ENCODE measurements around the gene NT5C1A. TPM values are rescaled to one million over a fixed set of nuclear protein-coding genes. Genes with fewer than 3 reads are reported as not detected.

NT5C1A gene
- total and polyA plus RNA-seq, 7 donors, result 0.06 TPM; not detected in 6

DNA sequence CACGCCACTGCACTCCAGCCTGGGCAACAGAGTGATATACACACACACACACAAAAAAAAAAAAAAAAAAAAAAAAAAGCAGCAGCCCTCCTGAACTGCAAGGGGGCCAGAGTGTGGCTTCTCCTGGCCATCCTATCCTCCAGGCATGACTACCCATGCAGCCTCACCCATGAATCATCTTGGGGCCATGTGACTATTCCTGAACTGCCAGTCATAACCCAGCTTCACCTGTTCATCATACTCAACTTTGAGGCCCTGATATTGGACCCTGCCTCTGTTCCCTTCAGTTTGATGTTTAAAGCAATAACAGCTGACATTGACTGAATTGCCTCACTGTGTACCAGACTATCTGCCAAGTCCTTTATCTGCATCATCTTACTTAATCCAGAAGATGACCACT is 22.1 kb upstream of the NT5C1A start:
- DNase-seq, result no peak
- WGBS, 2 donors, result 94% methylated on average over 1 of the region's 1 CpG
- peaks cover 0 to 21% (median 18%) of the 10 kb centered on the region in 4 donors for H3K4me1 ChIP-seq
- no peak for TF ChIP-seq EP300 (IDR thresholded peaks at IDR 0.05)
- TF ChIP-seq, protein P1, sequence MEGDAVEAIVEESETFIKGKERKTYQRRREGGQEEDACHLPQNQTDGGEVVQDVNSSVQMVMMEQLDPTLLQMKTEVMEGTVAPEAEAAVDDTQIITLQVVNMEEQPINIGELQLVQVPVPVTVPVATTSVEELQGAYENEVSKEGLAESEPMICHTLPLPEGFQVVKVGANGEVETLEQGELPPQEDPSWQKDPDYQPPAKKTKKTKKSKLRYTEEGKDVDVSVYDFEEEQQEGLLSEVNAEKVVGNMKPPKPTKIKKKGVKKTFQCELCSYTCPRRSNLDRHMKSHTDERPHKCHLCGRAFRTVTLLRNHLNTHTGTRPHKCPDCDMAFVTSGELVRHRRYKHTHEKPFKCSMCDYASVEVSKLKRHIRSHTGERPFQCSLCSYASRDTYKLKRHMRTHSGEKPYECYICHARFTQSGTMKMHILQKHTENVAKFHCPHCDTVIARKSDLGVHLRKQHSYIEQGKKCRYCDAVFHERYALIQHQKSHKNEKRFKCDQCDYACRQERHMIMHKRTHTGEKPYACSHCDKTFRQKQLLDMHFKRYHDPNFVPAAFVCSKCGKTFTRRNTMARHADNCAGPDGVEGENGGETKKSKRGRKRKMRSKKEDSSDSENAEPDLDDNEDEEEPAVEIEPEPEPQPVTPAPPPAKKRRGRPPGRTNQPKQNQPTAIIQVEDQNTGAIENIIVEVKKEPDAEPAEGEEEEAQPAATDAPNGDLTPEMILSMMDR (IDR thresholded peaks at IDR 0.05), result no peak
- TF ChIP-seq POLR2A (IDR thresholded peaks at IDR 0.05), result no peak
- no peak for TF ChIP-seq POLR2AphosphoS5 (IDR thresholded peaks at IDR 0.05)
- H3K36me3 ChIP-seq, result no peaks in the 10 kb centered on the region
- H3K9me3 ChIP-seq, result no peaks in the 10 kb centered on the region
- intact Hi-C loops (cut with DNase I), result no loop called here
- H3K4me3 ChIP-seq, result no peak overlapping the region
- H3K27me3 ChIP-seq, result peaks cover 30 to 42% (median 42%) of the 10 kb centered on the region in 3 donors
- H3K27ac ChIP-seq, result no peak overlapping the region

DNA sequence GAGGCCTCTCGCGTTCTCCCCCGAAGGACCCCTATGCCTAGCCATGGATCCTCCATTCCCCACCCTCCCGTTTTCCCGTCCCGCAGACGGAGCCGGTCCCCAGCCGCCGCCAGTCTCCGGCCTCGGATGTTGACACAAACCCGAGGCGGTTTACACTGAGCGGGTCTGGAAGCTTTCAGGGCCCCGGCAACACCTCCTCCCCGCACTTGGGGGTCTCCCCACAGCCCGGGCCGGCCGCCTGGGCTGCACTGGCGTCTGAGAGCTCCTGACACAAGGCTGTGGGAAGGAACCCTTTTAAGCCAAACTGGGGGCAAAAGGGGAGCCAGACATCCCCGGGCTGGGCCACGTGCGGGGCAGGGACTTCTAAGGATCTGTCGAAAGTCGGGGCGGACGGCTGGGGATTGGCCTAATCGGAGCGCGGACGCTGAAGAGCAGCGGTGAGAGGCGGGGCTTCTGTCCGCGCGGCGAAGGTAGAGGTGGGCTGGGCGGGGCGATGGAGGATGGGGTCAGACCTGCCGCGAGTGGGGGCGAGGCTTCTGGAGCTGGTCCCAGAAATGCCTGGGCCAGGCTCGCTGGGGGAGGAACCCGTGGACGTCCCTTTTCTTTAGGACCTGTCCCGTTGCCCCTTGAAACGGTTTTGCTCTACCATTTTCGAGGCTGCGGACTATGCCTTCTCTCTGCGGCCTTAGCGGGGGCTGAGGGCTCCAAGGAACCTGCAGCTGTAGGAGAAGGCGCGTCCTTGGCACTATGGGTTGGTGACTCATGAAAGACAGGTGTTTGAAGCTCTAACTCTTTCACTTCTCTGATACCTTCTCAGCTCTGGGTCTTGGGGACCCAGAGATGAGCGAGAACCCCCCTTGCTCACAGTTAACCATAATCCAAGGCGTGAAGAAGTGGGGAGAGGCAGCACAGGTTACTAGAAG is 20.5 kb upstream of the NT5C1A start:
- Histone ChIP-seq H3K4me3 (peak overlapping the region in 3 of 4 donors; percentile 26 to 45 (median 45)), H3K36me3 (no peaks in the 10 kb centered on the region), H3K9me3 (no peaks in the 10 kb centered on the region), H3K27me3 (peaks cover 30 to 54% (median 45%) of the 10 kb centered on the region in 3 donors), H3K27ac (no peak overlapping the region), H3K4me1 (peaks cover 0 to 21% (median 18%) of the 10 kb centered on the region in 4 donors)
- TF ChIP-seq POLR2AphosphoS5 (IDR thresholded peaks at IDR 0.05) (no peak), POLR2A (IDR thresholded peaks at IDR 0.05) (no peak), EP300 (IDR thresholded peaks at IDR 0.05) (no peak)
- TF ChIP-seq, protein P1 (IDR thresholded peaks at IDR 0.05), result no peak
- WGBS, 2 donors, result 8 to 11% methylated on average over 56 of the region's 56 CpGs
- no peak for DNase-seq
- intact Hi-C loops (cut with DNase I), result no loop called here

DNA sequence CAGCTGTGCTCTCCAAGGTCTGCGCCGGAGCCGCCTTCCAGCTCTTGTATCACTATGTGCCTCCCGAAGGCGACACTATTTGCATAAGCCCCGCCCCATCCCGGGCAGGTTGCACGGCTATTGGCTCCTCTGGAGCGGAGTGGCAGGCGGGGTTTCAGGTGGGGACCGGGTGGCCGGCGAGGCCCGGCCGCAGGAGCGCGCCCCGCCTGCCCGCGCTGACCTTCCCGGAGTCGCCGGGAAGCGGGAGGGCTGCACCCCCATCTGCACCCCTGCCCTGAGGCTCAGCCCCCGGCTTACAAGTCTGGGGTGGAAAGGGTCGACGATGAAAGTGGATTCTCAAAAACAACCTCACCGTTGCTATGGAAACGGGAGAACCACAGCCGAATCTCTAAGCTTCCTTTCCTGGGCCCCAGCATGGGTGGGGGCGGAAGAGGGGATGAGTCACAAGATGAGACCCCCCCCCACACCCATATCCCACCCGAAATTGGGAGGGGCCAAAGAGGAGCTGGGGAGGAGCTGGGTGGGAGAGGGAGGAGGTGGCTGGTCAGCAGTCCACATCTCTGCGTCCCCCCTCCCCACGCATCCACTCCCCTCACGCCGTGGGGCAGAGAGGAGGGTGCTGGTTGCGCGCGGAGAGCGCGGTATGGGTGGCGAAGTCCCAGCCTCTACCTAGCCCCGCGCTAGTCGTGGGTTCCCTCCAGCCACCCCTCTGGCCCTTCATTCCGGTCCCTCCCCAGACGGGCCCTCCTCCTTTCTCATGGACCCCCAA is 19.7 kb upstream of the NT5C1A start, which contains the start of gene HPCAL4:
TSS of gene HPCAL4 (minus strand) at position 51 of the 769 bp plus-strand sequence. CDS start 6,830 bp downstream, outside the sequence.
- Histone ChIP-seq H3K27me3 (peaks cover 30 to 62% (median 45%) of the 10 kb centered on the region in 3 donors), H3K9me3 (no peaks in the 10 kb centered on the region), H3K36me3 (no peaks in the 10 kb centered on the region), H3K4me3 (peak within 1 kb of the TSS in 3 of 4 donors; percentile 26 to 45 (median 45)), H3K4me1 (peaks cover 0 to 21% (median 18%) of the 10 kb centered on the region in 4 donors), H3K27ac (no peak within 1 kb of the TSS)
- peak; percentile 89 for DNase-seq
- WGBS, 2 donors, result 6 to 7% methylated on average over 47 of the region's 47 CpGs
- intact Hi-C loops (cut with DNase I), result no loop called here
- TF ChIP-seq EP300 (IDR thresholded peaks at IDR 0.05), result no peak
- peak in 1 of 4 donors; percentile 43 for TF ChIP-seq POLR2AphosphoS5 (IDR thresholded peaks at IDR 0.05)

DNA sequence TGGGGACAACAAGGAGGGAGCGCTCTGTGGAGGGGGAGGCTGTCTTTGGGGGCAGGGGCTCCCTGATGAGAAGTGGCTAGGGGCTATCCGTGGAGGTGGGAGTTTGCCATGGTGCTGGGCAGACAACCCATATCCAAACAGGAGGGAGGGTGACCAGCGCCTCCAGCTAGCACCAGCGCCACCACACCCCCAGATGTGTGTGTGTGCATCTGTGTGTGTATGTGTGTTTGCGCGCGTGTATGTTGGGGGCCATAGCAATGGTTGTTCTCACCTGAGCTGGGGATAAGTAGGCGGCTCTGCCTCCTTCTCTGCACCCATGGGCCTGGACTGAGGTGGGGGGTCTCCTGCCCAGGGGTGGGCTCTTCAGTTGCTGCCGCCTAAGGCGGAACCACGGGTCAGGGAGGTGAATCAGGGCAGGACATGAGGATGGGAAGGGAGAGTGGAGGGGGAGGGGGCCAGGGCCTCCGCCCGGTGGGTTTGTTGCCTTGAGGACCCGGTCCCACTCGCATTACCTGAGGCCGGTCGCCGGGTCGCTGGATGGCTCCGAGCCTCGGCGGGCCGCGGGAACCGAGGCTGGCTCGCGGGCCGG is 19.0 kb upstream of the NT5C1A start:
- peak overlapping the region in 3 of 4 donors; percentile 26 to 45 (median 45) for H3K4me3 ChIP-seq
- intact Hi-C loops (cut with DNase I), result no loop called here
- no peak overlapping the region for H3K27ac ChIP-seq
- peaks cover 0 to 21% (median 18%) of the 10 kb centered on the region in 4 donors for H3K4me1 ChIP-seq
- H3K36me3 ChIP-seq, result no peaks in the 10 kb centered on the region
- peaks cover 30 to 66% (median 45%) of the 10 kb centered on the region in 3 donors for H3K27me3 ChIP-seq
- WGBS, 2 donors, result 11 to 14% methylated on average over 28 of the region's 28 CpGs
- DNase-seq, result no peak
- TF ChIP-seq POLR2A (IDR thresholded peaks at IDR 0.05) (no peak), POLR2AphosphoS5 (IDR thresholded peaks at IDR 0.05) (no peak), EP300 (IDR thresholded peaks at IDR 0.05) (no peak)
- TF ChIP-seq, protein P1 (IDR thresholded peaks at IDR 0.05), result no peak
- no peaks in the 10 kb centered on the region for H3K9me3 ChIP-seq

All from sigmoid colon (tissue), 7 donors.